Renal cortex interstitium (tissue), 15 donors: Measurements from ENCODE around the gene KCTD15. TPM values are rescaled to one million over a fixed set of nuclear protein-coding genes. Genes with fewer than 3 reads are reported as not detected.

ENCODE experiments used
- DNase-seq, 11 donors: peaks; one replicate each; pipeline ENCODE4 v3.0.0-alpha.2; 2013; ENCODE audit warnings: low read depth in 9 of 11, low spot score in 4 of 11; ENCODE audit errors: extremely low read depth in 1 of 11
- long read RNA-seq, 16 experiments: transcript quantifications; one replicate each; lab custom pipeline, GENCODE V29; 2026
- polyA plus RNA-seq, 3 donors: library from polyadenylated mRNA; unstranded; fragments of 120-200 nt; gene quantifications; one replicate each; pipeline ENCODE4 v1.2.1, GENCODE V29; 2013; ENCODE audit not compliant: insufficient read length in 3 of 3

Gene KCTD15
- polyA plus RNA-seq = 10 to 100 TPM; 37.7 to 66.2 (median 53.9) TPM
- long read RNA-seq, donor 1, partial matches to known transcripts = 0 of 2 reads
- long read RNA-seq, donor 1, other reads (novel, unspliced or antisense) = 0 of 2 reads
- long read RNA-seq, donor 2, partial matches to known transcripts = 27 of 29 reads
- long read RNA-seq, donor 2, other reads (novel, unspliced or antisense) = 0 of 29 reads
- long read RNA-seq, donor 3, partial matches to known transcripts = 29 of 31 reads
- long read RNA-seq, donor 3, other reads (novel, unspliced or antisense) = 0 of 31 reads
- long read RNA-seq, donor 4, partial matches to known transcripts = 0 of 6 reads
- long read RNA-seq, donor 4, other reads (novel, unspliced or antisense) = 0 of 6 reads
- long read RNA-seq, donor 5, transcript KCTD15-207 (7 exons, 1,625 nt) = major isoform, 5 of 8 reads
- long read RNA-seq, donor 5, partial matches to known transcripts = 0 of 8 reads
- long read RNA-seq, donor 5, other reads (novel, unspliced or antisense) = 0 of 8 reads
- long read RNA-seq, donor 6, partial matches to known transcripts = 0 of 4 reads
- long read RNA-seq, donor 6, other reads (novel, unspliced or antisense) = 0 of 4 reads
- long read RNA-seq, donor 7, transcript KCTD15-207 (7 exons, 1,625 nt) = major isoform, 5 of 6 reads
- long read RNA-seq, donor 7, partial matches to known transcripts = 0 of 6 reads
- long read RNA-seq, donor 7, other reads (novel, unspliced or antisense) = 0 of 6 reads
- long read RNA-seq, donor 8, partial matches to known transcripts = 42 of 46 reads
- long read RNA-seq, donor 8, other reads (novel, unspliced or antisense) = 0 of 46 reads
- long read RNA-seq, donor 9, transcript KCTD15-207 (7 exons, 1,625 nt) = major isoform, 5 of 38 reads
- long read RNA-seq, donor 9, partial matches to known transcripts = 33 of 38 reads
- long read RNA-seq, donor 9, other reads (novel, unspliced or antisense) = 0 of 38 reads
- long read RNA-seq, donor 10, partial matches to known transcripts = 0 of 1 reads
- long read RNA-seq, donor 10, other reads (novel, unspliced or antisense) = 0 of 1 reads
- long read RNA-seq, donor 11, partial matches to known transcripts = 0 of 2 reads
- long read RNA-seq, donor 11, other reads (novel, unspliced or antisense) = 0 of 2 reads
- long read RNA-seq, donor 12, partial matches to known transcripts = 10 of 11 reads
- long read RNA-seq, donor 12, other reads (novel, unspliced or antisense) = 0 of 11 reads
- long read RNA-seq, donor 13, partial matches to known transcripts = 60 of 68 reads
- long read RNA-seq, donor 13, other reads (novel, unspliced or antisense) = 7 of 68 reads
- long read RNA-seq, donor 14, partial matches to known transcripts = 30 of 34 reads
- long read RNA-seq, donor 14, other reads (novel, unspliced or antisense) = 0 of 34 reads
- long read RNA-seq, donor 15, partial matches to known transcripts = 0 of 1 reads
- long read RNA-seq, donor 15, other reads (novel, unspliced or antisense) = 0 of 1 reads
- long read RNA-seq, donor 16, transcript KCTD15-207 (7 exons, 1,625 nt) = major isoform, 10 of 28 reads
- long read RNA-seq, donor 16, partial matches to known transcripts = 5 of 28 reads
- long read RNA-seq, donor 16, other reads (novel, unspliced or antisense) = 11 of 28 reads

GRCh38 chr19:33796164-33796875 is at the start of gene KCTD15:
TSS of gene KCTD15 (plus strand) at chr19:33796870. CDS start at chr19:33800455, 3,585 bp downstream.
- DNase-seq = peak in 4 of 11 donors; percentile 67 to 74 (median 68)

- no peak for DNase-seq
These were observed 49.4 kb upstream of the KCTD15 start for GRCh38 chr19:33747273-33747672.

- DNase-seq = no peak
These were observed 48.4 kb upstream of the KCTD15 start for GRCh38 chr19:33748231-33748630.

GRCh38 chr19:33749016-33749415 is 47.7 kb upstream of the KCTD15 start:
- DNase-seq = no peak

- DNase-seq = no peak
These were observed 47.0 kb upstream of the KCTD15 start for GRCh38 chr19:33749619-33750175.

- no peak for DNase-seq
These were observed 45.9 kb upstream of the KCTD15 start for GRCh38 chr19:33750587-33751435.

GRCh38 chr19:33751436-33751770 is 45.3 kb upstream of the KCTD15 start:
- no peak for DNase-seq

GRCh38 chr19:33752018-33752800 is 44.5 kb upstream of the KCTD15 start:
- no peak for DNase-seq

GRCh38 chr19:33752945-33753344 is 43.7 kb upstream of the KCTD15 start:
- DNase-seq = no peak

GRCh38 chr19:33754361-33754760 is 42.3 kb upstream of the KCTD15 start:
- DNase-seq = no peak

GRCh38 chr19:33755099-33756035 is 41.3 kb upstream of the KCTD15 start:
- DNase-seq = peak in 1 of 11 donors; percentile 45

- no peak for DNase-seq
These were observed 40.5 kb upstream of the KCTD15 start for GRCh38 chr19:33756177-33756576.

- no peak for DNase-seq
These were observed 38.1 kb upstream of the KCTD15 start for GRCh38 chr19:33758541-33759013.

GRCh38 chr19:33759356-33759755 is 37.3 kb upstream of the KCTD15 start:
- DNase-seq = no peak
